Pancreas (tissue), 10 donors: ENCODE results near the gene BCKDHB. TPM values are rescaled to one million over a fixed set of nuclear protein-coding genes. Genes with fewer than 3 reads are reported as not detected.
"Not testable (repeated sequence)": the region's sequence is repeated elsewhere in the genome, so short reads cannot be mapped to it uniquely, and the experiment has no call there.

ENCODE experiments used
- ATAC-seq, 4 donors: fragments of 200-7000 bp; cut with Tn5 transposase; one replicate each; pipeline versions ENCODE4 v1.8.0 to v1.9.1; 2020; ENCODE audit warnings: mild to moderate bottlenecking in 4 of 4, moderate library complexity in 4 of 4
- DNase-seq, 6 donors: peaks; one replicate each; pipeline ENCODE4 v3.0.0-alpha.2; 2020
- FAIRE-seq: peaks from 2 replicates; lab custom pipeline; 2012; peaks lifted over from hg19 to GRCh38; lab: Jason Lieb, UNC
- H3K27ac ChIP-seq, 4 donors: fragments of 200-600 bp; sonication (generic); 1 replicate in 3 of 4; 2 replicates in 1 of 4; pipeline versions ENCODE4 v1.5.0 to v1.8.0; 2020
- H3K27me3 ChIP-seq, 4 donors: fragments of 200-600 bp; one replicate each; pipeline ENCODE4 v1.8.0; 2021
- H3K36me3 ChIP-seq, 3 donors: fragments of 200-600 bp; sonication (generic) in 1 of 3; one replicate each; pipeline versions ENCODE4 v1.5.0 to v1.8.0; 2020 to 2021
- H3K4me1 ChIP-seq, 3 donors: fragments of 200-600 bp; one replicate each; pipeline ENCODE4 v1.8.0; 2021
- H3K4me3 ChIP-seq, 4 donors: fragments of 200-600 bp; sonication (generic) in 2 of 4; one replicate each; pipeline versions ENCODE4 v1.5.0 to v1.8.0; 2020 to 2021
- H3K9me3 ChIP-seq, 4 donors: fragments of 200-600 bp; one replicate each; pipeline ENCODE4 v1.8.0; 2021
- WGBS, 2 donors: extraction: QIAGEN DNeasy Blood & Tissue Kit; methylation state at CpG; one replicate each; pipeline ENCODE4 v1.1.7; 2013; 5-methylcytosine and 5-hydroxymethylcytosine counted together
- intact Hi-C, 3 donors: fragments of 100-400 bp; cut with DNase I; formaldehyde crosslinking; loops; one replicate each; pipeline versions ENCODE4 v1.11.1 to v1.14.2; 2022
- polyA plus RNA-seq, 2 donors: library from polyadenylated mRNA; stranded (reverse); fragments of 200-250 nt; gene quantifications; one replicate each; pipeline ENCODE4 v1.2.3, GENCODE V29; 2013
- total RNA-seq, 6 donors: library from RNA; stranded (reverse); fragmentation: NEBNext Ultra II Directional in 4 of 6; extraction: Animal tissue kit (Norgen Biotek cat#: 25700) in 4 of 6; gene quantifications; one replicate each; pipeline versions ENCODE4 v1.2.1 to v1.2.4, GENCODE V29; 2021 to 2023
- TF ChIP-seq, protein P1 (sequence below), 4 donors: fragments of 200-600 bp; sonication (generic) in 3 of 4; IDR thresholded peaks; one replicate each; pipeline versions ENCODE4 v1.5.0 to v1.8.0; 2021; ENCODE audit warnings: antibody characterized with exemption in 4 of 4
- donor health status: healthy with polysubstance abuse.
- donor health status: DM: no; HTN: no; CAD: no; lungs with moderate emphysema.
- donor health status: DM: no; HTN: no; CAD: no.
- donor health status: control.
- donor health status: control.
- donor health status: Bipolar disorder and iron deficiency.
- donor health status: DM: yes; HTN: yes; CAD: no.
- donor health status: DM: no; HTN: no; CAD: no.
- donor health status: DM: no; HTN: no; CAD: no.
- donor health status: DM: yes; HTN: yes; CAD: no.

Gene BCKDHB
- total RNA-seq (10 to 100 TPM in 4 of 6 donors, 1 to 10 TPM in 2; 6.4 to 16.8 (median 11.4) TPM), polyA plus RNA-seq (1 to 10 TPM; 4.8 to 8.5 TPM)

GRCh38 chr6:80106418-80107235 lies at the start of gene BCKDHB:
Gene BCKDHB, plus strand, starts transcription at chr6:80106671. Its CDS starts 23 bp downstream, at chr6:80106694.
- intact Hi-C loops, result no loop called here
- TF ChIP-seq, protein P1, sequence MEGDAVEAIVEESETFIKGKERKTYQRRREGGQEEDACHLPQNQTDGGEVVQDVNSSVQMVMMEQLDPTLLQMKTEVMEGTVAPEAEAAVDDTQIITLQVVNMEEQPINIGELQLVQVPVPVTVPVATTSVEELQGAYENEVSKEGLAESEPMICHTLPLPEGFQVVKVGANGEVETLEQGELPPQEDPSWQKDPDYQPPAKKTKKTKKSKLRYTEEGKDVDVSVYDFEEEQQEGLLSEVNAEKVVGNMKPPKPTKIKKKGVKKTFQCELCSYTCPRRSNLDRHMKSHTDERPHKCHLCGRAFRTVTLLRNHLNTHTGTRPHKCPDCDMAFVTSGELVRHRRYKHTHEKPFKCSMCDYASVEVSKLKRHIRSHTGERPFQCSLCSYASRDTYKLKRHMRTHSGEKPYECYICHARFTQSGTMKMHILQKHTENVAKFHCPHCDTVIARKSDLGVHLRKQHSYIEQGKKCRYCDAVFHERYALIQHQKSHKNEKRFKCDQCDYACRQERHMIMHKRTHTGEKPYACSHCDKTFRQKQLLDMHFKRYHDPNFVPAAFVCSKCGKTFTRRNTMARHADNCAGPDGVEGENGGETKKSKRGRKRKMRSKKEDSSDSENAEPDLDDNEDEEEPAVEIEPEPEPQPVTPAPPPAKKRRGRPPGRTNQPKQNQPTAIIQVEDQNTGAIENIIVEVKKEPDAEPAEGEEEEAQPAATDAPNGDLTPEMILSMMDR (IDR thresholded peaks at IDR 0.05), result no peak
- Histone ChIP-seq H3K36me3 (no peaks in the 10 kb centered on the region), H3K27ac (peak within 1 kb of the TSS; percentile 78 to 99 (median 94)), H3K4me1 (peaks cover 3 to 4% (median 3%) of the 10 kb centered on the region in 3 donors), H3K27me3 (no peaks in the 10 kb centered on the region), H3K9me3 (no peaks in the 10 kb centered on the region), H3K4me3 (peak within 1 kb of the TSS; percentile 67 to 82 (median 72))
- ATAC-seq (peak; percentile 98 to 100 (median 99)), DNase-seq (peak; percentile 93 to 99 (median 99)), FAIRE-seq (peak; percentile 97)
- 0% methylated on average over 56 of the region's 56 CpGs for WGBS, 2 donors

DNA sequence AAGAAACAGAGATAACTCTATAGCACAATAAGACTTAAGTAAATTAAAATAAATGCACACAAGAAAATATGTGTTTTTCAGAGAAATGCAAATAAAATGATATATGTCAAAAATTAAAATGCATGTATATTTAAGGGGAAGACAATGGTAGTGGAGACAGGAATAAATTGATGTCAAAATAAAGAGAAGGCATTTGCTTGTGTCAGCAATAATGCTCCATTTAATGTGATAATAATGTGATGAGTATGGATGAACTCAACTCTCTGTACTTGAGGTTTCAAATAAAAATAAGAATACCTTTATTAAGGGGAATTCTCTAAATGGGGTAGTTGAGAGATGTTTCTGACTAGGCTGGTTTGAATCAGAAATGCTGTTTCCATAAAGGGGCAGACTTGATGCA lies 45.7 kb upstream of the BCKDHB start:
- FAIRE-seq (no peak), ATAC-seq (no peak)

DNA sequence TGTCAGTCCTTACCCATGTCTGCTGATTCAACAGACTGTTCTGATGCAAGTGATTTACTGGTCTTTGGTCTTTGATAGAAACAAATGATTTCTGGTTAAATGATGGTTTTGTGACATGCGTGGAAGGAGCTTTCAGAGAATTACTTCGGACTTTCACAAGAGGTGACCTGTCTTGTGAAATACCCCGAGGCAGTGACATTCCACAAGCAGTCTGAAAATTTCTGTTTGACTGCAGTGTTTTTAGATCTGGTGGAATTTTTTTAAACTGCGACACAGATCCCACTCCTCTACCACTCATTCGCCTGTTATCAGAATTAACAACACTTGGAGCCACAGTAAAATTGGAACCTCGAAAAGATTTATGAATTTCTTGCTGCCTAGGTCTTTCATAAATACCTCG lies 38.3 kb upstream of the BCKDHB start:
- WGBS, 2 donors, result 66 to 81% methylated on average over 7 of the region's 7 CpGs
- intact Hi-C loops, DNase-seq, H3K9me3 ChIP-seq, H3K4me1 ChIP-seq, H3K4me3 ChIP-seq, H3K27ac ChIP-seq, H3K36me3 ChIP-seq, FAIRE-seq, ATAC-seq, H3K27me3 ChIP-seq: not testable (repeated sequence)

More for the DNA sequence above, 45.7 kb upstream of the BCKDHB start:
- no peaks in the 10 kb centered on the region for H3K9me3 ChIP-seq
- no peak for DNase-seq
- no peaks in the 10 kb centered on the region for H3K36me3 ChIP-seq
- no peaks in the 10 kb centered on the region for H3K27me3 ChIP-seq
- no peak overlapping the region for H3K27ac ChIP-seq
- no peak overlapping the region for H3K4me3 ChIP-seq
- TF ChIP-seq, protein P1 (IDR thresholded peaks at IDR 0.05), result no peak
- no peaks in the 10 kb centered on the region for H3K4me1 ChIP-seq
- intact Hi-C loops, result no loop called here

DNA sequence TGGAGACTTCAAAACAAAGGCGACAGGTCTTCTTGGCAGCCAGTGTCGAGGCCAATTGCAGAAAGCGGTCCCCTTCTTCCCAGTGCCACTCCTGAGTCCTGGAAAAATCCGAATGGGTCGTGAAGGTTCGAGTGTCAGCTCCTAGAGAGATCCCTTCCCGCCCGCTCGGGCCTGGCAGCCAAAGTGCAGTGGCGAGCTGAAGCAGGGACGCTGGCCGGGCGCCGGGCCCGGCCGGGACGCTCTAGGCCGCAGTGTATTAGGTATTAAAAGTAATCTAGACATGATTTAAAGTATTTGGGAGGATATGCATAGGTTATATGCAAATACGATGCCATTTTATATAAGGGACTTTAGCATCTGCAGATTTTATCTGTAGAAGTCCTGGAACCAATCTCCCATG lies 36.0 kb upstream of the BCKDHB start:
- FAIRE-seq, H3K27me3 ChIP-seq, intact Hi-C loops, H3K4me1 ChIP-seq, ATAC-seq, H3K27ac ChIP-seq, DNase-seq, H3K4me3 ChIP-seq, H3K9me3 ChIP-seq, H3K36me3 ChIP-seq: not testable (repeated sequence)
- 79 to 91% methylated on average over 19 of the region's 19 CpGs for WGBS, 2 donors

- intact Hi-C loops, result no loop called here
- TF ChIP-seq, protein P1 (IDR thresholded peaks at IDR 0.05), result no peak
- ATAC-seq, result no peak
- Histone ChIP-seq H3K4me1 (no peaks in the 10 kb centered on the region), H3K9me3 (no peaks in the 10 kb centered on the region), H3K27ac (no peak overlapping the region), H3K36me3 (no peaks in the 10 kb centered on the region), H3K27me3 (no peaks in the 10 kb centered on the region), H3K4me3 (no peak overlapping the region)
- DNase-seq, result no peak
- WGBS, 2 donors, result 56 to 69% methylated on average over 1 of the region's 1 CpG
- no peak for FAIRE-seq
These were observed 29.4 kb upstream of the BCKDHB start for GRCh38 chr6:80077067-80077466.

DNA sequence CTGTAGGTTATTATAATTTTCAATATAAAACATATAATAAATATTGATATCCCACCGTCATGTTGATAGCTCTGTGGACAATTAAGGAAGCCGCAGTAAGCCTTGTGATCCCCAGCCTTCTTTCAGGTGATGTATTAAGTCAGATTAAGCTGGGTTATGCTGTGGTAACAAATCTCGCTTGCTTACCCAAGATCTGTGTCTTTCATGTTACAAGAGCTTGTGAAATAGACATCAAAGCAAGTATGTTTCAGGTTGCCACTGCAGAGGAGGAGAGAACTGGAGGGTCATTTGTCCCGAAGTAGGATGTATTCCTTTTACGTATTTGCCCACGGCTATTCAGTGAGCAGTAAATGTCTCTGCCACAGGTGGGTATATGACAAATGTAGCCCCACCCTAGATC lies 17.8 kb upstream of the BCKDHB start:
- FAIRE-seq (no peak), DNase-seq (no peak), ATAC-seq (no peak)
- TF ChIP-seq, protein P1 (IDR thresholded peaks at IDR 0.05), result no peak
- no peaks in the 10 kb centered on the region for H3K9me3 ChIP-seq
- intact Hi-C loops, result loop anchor here in 1 of 3 donors (10.0 kb wide), 1 partner anchor 124 kb away; no protein-coding TSS in a partner anchor
- WGBS, 2 donors, result 71 to 83% methylated on average over 6 of the region's 6 CpGs
- H3K27me3 ChIP-seq, result no peaks in the 10 kb centered on the region
- no peak overlapping the region for H3K27ac ChIP-seq
- H3K36me3 ChIP-seq, result no peaks in the 10 kb centered on the region
- H3K4me3 ChIP-seq, result no peak overlapping the region
- no peaks in the 10 kb centered on the region for H3K4me1 ChIP-seq
